Tibial nerve (tissue), 4 donors: ENCODE data around the gene CENPT. TPM values are rescaled to one million over a fixed set of nuclear protein-coding genes. Genes with fewer than 3 reads are reported as not detected.

Experiments
- DNase-seq, 2 donors: peaks; one replicate each; pipeline ENCODE4 v3.0.0-alpha.2; 2019; ENCODE audit warnings: low spot score in 2 of 2
- H3K27ac ChIP-seq, 4 donors: fragments of 200-600 bp; sonication (generic) in 3 of 4; one replicate each; pipeline ENCODE4 v1.5.1; 2017 to 2019; ENCODE audit warnings: mild to moderate bottlenecking in 1 of 4
- H3K27me3 ChIP-seq, 2 donors: fragments of 200-600 bp; sonication (generic) in 1 of 2; one replicate each; pipeline versions ENCODE4 v1.5.1 to v1.6.0; 2017 to 2019
- H3K36me3 ChIP-seq, 3 donors: fragments of 200-600 bp; sonication (generic); one replicate each; pipeline ENCODE4 v1.5.1; 2018 to 2019
- H3K4me1 ChIP-seq, 4 donors: fragments of 200-600 bp; sonication (generic) in 3 of 4; one replicate each; pipeline ENCODE4 v1.5.1; 2017 to 2019
- H3K4me3 ChIP-seq, 4 donors: fragments of 200-600 bp; sonication (generic) in 3 of 4; one replicate each; pipeline ENCODE4 v1.5.1; 2017 to 2019; ENCODE audit warnings: mild to moderate bottlenecking in 1 of 4, moderate library complexity in 1 of 4
- H3K9me3 ChIP-seq, 4 donors: fragments of 200-600 bp; sonication (generic) in 3 of 4; one replicate each; pipeline ENCODE4 v1.5.1; 2017 to 2019
- EP300 ChIP-seq, 2 donors: sonication (generic); formaldehyde crosslinking; IDR thresholded peaks; one replicate each; pipeline ENCODE4 v1.6.1; 2017; ENCODE audit warnings: antibody characterized with exemption in 2 of 2, mild to moderate bottlenecking in 1 of 2
- POLR2A ChIP-seq, 2 donors: fragments of 450-650 bp; IDR thresholded peaks; one replicate each; pipeline ENCODE4 v1.6.1; 2017; ENCODE audit warnings: antibody characterized with exemption in 2 of 2, mild to moderate bottlenecking in 2 of 2, moderate library complexity in 2 of 2
- WGBS, 2 donors: methylation state at CpG; one replicate each; pipeline ENCODE4 v1.1.5; 2018; 5-methylcytosine and 5-hydroxymethylcytosine counted together
- total RNA-seq, 4 donors: library from RNA; depleted of rRNA; stranded (reverse); fragments of >200 nt; gene quantifications; one replicate each; pipeline ENCODE4 v1.1.0, GENCODE V29; 2016
- TF ChIP-seq, protein P1 (sequence below), 5 experiments: fragments of 200-600 bp in 3 of 5; fragments of 450-650 bp in 2 of 5; sonication (generic) in 3 of 5; IDR thresholded peaks; one replicate each; pipeline ENCODE4 v1.5.1; 2016 to 2019; ENCODE audit warnings: antibody characterized with exemption in 5 of 5, mild to moderate bottlenecking in 3 of 5, moderate library complexity in 2 of 5

Gene CENPT
- total RNA-seq, 4 donors from 2014 or later = 51.3 to 101 (median 59.2) TPM

DNA sequence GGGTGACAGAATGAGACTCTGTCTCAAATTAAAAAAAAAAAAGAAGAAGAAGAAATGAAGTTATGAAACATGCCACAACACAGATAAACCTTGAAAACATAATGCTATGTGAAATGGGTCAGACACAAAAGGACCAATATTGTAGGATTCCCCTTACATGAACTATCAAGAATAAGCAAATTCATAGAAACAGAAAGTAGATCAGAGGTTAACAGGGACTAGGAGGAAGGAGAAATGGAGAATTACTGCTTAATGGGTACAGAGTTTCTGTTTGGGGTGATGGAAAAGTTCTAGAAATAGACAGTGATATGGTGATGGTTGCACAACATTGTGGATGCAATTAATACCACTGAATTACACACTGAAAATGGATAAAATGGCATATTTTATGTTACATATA lies 57.4 kb downstream of the CENPT start:
- no peaks in the 10 kb centered on the region for H3K4me1 ChIP-seq
- no peaks in the 10 kb centered on the region for H3K27me3 ChIP-seq
- H3K4me3 ChIP-seq = no peak overlapping the region
- no peak overlapping the region for H3K27ac ChIP-seq
- no peak for DNase-seq
- H3K36me3 ChIP-seq = peaks cover 0 to 4% (median 0%) of the 10 kb centered on the region in 3 donors
- TF ChIP-seq EP300 (IDR thresholded peaks at IDR 0.05) (no peak), POLR2A (IDR thresholded peaks at IDR 0.05) (no peak)
- TF ChIP-seq, protein P1, sequence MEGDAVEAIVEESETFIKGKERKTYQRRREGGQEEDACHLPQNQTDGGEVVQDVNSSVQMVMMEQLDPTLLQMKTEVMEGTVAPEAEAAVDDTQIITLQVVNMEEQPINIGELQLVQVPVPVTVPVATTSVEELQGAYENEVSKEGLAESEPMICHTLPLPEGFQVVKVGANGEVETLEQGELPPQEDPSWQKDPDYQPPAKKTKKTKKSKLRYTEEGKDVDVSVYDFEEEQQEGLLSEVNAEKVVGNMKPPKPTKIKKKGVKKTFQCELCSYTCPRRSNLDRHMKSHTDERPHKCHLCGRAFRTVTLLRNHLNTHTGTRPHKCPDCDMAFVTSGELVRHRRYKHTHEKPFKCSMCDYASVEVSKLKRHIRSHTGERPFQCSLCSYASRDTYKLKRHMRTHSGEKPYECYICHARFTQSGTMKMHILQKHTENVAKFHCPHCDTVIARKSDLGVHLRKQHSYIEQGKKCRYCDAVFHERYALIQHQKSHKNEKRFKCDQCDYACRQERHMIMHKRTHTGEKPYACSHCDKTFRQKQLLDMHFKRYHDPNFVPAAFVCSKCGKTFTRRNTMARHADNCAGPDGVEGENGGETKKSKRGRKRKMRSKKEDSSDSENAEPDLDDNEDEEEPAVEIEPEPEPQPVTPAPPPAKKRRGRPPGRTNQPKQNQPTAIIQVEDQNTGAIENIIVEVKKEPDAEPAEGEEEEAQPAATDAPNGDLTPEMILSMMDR (IDR thresholded peaks at IDR 0.05) = no peak
- H3K9me3 ChIP-seq = no peaks in the 10 kb centered on the region

DNA sequence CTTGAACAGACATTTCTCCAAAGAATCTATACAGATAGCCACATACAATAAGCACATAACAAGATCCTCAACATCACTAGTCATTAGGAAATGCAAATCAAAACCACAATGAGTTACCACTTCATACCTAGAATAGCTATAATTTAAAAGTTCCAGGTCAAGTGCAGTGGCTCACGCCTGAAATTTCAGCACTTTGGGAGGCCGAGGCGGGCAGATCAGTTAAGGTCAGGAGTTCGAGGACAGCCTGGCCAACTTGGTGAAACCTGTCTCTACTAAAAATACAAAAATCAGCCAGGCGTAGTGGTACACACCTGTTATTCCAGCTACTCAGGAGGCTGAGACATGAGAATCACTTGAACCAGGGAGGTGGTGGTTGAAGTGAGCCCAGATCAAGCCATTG lies 61.0 kb downstream of the CENPT start:
- DNase-seq = no peak
- Histone ChIP-seq H3K4me1 (no peaks in the 10 kb centered on the region), H3K27ac (no peak overlapping the region), H3K27me3 (no peaks in the 10 kb centered on the region), H3K9me3 (no peaks in the 10 kb centered on the region), H3K36me3 (peaks cover 0 to 4% (median 0%) of the 10 kb centered on the region in 3 donors), H3K4me3 (no peak overlapping the region)
- WGBS, 2 donors = 91 to 94% methylated on average over 5 of the region's 5 CpGs
- TF ChIP-seq POLR2A (IDR thresholded peaks at IDR 0.05) (no peak), EP300 (IDR thresholded peaks at IDR 0.05) (no peak)
- TF ChIP-seq, protein P1 (IDR thresholded peaks at IDR 0.05) = no peak

DNA sequence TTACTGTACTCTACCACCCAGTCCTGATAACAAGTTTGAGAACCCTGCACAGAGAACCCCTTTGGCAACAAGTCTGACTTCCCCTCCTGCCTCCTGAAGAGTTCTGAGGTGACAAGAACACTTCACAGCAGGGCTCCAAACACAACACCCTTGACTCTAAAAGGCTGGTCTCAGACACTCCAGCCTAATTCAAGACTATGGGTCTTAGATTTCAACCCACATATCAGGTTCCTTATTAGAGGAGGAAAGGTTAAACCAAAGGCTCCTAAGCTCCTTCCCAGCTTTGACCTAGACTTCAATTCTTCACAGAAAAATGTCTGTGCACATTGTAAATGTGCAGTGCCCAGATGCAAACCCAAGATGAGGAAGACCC lies 64.2 kb downstream of the CENPT start:
- H3K36me3 ChIP-seq = peaks cover 0 to 4% (median 0%) of the 10 kb centered on the region in 3 donors
- TF ChIP-seq, protein P1 (IDR thresholded peaks at IDR 0.05) = no peak
- TF ChIP-seq EP300 (IDR thresholded peaks at IDR 0.05) (no peak), POLR2A (IDR thresholded peaks at IDR 0.05) (no peak)
- no peaks in the 10 kb centered on the region for H3K27me3 ChIP-seq
- no peaks in the 10 kb centered on the region for H3K9me3 ChIP-seq
- DNase-seq = no peak
- no peak overlapping the region for H3K4me3 ChIP-seq
- H3K27ac ChIP-seq = no peak overlapping the region
- no peaks in the 10 kb centered on the region for H3K4me1 ChIP-seq

DNA sequence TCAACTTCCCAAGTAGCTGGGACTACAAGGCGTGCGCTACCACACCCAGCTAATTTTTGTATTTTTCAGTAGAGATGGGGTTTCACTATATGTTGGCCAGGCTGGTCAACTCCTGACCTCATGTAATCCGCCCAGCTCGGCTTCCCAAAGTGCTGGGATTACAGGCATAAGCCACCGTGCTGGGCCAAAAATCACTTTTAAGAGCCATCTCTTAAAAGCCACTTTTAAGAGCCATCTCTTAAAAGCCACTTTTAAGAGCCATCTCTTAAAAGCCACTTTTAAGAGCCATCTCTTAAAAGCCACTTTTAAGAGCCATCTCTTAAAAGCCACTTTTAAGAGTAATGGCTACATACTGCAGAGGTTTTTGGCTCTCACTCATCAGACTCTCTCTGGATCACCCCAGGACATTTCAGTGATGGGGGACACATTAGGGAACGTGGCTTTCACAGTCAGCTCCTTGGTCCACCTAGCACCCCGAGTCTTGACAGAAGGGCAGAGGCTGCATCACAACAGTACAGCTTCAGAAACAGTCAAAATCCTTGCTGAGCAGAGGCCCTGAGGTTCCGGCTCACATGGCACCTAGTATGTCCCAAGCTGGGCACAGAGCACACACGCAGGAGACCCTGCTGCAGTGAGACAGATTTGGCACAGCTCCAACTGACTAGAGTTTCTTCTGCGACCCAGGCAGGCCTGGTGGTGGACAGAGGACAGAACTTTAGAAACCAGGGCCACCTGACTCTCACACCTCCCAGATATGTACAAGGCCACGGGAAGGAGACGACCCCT lies 64.7 kb downstream of the CENPT start:
- TF ChIP-seq, protein P1 (IDR thresholded peaks at IDR 0.05) = no peak
- TF ChIP-seq POLR2A (IDR thresholded peaks at IDR 0.05) (no peak), EP300 (IDR thresholded peaks at IDR 0.05) (no peak)
- Histone ChIP-seq H3K4me3 (no peak overlapping the region), H3K4me1 (no peaks in the 10 kb centered on the region), H3K36me3 (peaks cover 0 to 7% (median 0%) of the 10 kb centered on the region in 3 donors), H3K27me3 (no peaks in the 10 kb centered on the region), H3K9me3 (no peaks in the 10 kb centered on the region), H3K27ac (no peak overlapping the region)
- 81 to 88% methylated on average over 12 of the region's 12 CpGs for WGBS, 2 donors
- DNase-seq = no peak

DNA sequence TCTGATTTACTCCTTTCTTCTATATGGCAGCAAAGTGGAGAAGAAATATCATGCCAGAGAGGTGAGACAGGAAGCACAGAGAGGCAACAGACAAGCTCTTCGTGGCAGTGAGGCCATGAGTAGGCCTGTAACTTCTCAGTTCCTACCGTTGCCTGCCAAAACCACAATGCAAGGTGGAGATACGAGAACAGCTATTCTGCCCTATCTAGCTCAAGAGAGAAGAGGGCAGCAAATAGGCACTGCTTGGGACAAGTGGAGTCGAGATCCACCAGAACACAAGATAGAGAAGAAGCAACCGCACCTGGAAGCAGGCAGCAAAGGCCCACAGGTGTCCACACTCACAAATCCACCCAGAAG lies 66.0 kb downstream of the CENPT start:
- TF ChIP-seq EP300 (IDR thresholded peaks at IDR 0.05) = no peak
- TF ChIP-seq, protein P1 (IDR thresholded peaks at IDR 0.05) = no peak
- no peak for TF ChIP-seq POLR2A (IDR thresholded peaks at IDR 0.05)
- Histone ChIP-seq H3K27ac (no peak overlapping the region), H3K4me3 (no peak overlapping the region), H3K36me3 (peaks cover 0 to 7% (median 0%) of the 10 kb centered on the region in 3 donors), H3K9me3 (no peaks in the 10 kb centered on the region), H3K4me1 (no peaks in the 10 kb centered on the region), H3K27me3 (no peaks in the 10 kb centered on the region)
- no peak for DNase-seq
- WGBS, 2 donors = 77 to 81% methylated on average over 5 of the region's 5 CpGs
